GM18873 (cell line): ENCODE results near the gene CAPN14.

Experiments
- ATAC-seq: cut with Tn5 transposase; IDR thresholded peaks from one replicate; pipeline ENCODE4 v1.9.1; 2021; ENCODE audit warnings: mild to moderate bottlenecking, moderate library complexity, moderate number of reproducible peaks; ENCODE audit not compliant: unreplicated experiment, low FRiP score

CAPN14 gene

GRCh38 chr2:31244101-31244500, 26.8 kb upstream of the CAPN14 start:
- ATAC-seq, result no peak

DNA sequence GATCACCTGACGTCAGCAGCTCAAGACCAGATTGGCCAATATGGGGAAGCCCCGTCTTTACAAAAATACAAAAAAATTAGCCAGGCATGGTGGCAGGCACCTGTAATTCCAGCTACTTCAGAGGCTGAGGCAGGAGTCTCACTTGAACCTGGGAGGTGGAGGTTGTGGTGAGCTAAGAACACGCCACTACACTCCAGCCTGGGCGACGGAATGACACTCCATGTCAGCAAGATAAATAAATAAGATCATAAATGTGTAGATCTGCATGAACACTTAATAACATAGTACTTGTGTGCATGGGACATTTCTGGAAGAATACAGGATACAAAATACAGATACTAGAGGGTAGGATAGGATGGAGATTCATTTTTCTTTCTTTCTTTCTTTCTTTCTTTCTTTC, 25.7 kb upstream of the CAPN14 start:
- ATAC-seq, result no peak

DNA sequence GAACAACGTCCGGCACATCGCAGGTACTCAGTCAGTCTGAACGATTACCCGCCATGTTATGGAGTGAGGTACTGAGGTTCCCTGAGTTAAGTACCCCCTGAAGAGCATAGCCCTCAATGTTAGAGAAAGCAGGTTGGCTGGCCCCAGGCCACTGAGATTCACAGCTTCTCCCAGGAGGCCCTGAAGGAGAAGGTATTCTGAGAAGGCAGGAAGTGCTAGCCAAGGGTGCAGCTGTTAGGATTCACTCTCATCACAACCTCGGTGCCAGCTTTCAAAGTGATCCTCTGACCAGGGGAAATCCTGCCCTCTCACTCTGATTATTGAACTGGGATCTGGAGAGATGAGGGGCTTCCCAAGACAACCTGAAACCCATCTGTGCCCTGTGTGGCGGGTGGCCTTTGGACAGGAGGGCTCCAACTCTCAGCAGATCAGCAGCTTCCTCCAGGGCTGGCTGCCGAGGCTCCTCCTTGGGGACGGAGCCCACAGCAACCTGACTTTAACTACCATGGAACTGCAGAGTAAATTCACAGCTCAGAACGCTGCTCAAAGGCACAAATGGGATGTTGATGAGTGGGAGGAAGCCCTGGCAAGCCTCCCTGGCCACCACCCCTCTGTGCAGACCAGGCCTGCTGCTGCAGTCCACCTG, 24.4 kb upstream of the CAPN14 start:
- no peak for ATAC-seq

DNA sequence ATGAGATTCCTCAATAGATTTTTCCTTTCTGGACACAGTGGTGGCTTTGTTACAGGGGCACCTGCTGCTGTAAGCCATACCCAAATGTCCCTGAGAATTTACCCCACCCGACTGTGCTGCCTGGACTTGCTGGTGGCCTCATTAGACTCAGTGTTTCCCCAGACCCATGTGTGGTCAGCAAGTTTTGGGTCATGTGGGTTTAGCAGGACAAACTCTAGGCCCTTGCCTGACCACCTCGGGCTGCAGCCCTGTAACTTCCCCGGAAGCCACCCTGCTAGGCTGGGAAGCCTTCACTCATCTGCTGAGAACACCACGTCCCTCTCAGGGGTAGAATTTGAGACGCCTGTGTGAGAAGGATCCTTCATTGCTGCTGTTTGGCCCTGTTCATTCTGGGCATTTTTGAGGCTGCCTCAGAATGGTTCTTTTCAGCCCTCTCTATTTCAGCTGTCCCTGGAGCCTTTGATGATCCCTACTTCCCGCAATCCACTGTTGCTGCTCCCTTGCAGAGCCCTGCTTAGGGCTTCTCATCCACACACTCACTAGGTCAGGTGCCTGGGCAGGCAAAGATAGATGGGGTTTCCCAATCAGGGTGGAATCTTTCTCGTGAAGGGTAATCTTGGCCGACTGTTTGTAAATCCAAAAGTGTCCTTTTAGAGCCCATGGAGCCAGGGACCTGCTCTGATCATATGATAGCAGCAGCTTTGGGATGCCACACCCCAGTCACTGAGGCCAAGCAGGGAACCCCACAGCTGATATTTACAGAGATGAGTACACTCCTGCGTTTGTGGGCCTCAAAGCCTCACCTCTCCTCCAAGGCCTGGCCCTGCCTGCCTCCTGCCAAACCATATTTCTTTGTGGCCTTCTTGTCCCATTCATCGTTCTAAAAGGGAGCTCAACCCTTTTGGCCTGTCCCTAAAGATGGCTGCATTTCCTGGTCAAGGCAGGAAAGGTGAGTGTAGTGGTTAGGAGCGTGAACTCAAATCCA, 23.4 kb upstream of the CAPN14 start:
- ATAC-seq, result no peak

GRCh38 chr2:31239593-31240177, 22.4 kb upstream of the CAPN14 start:
- ATAC-seq, result no peak

GRCh38 chr2:31238906-31239592, 21.7 kb upstream of the CAPN14 start:
- no peak for ATAC-seq

DNA sequence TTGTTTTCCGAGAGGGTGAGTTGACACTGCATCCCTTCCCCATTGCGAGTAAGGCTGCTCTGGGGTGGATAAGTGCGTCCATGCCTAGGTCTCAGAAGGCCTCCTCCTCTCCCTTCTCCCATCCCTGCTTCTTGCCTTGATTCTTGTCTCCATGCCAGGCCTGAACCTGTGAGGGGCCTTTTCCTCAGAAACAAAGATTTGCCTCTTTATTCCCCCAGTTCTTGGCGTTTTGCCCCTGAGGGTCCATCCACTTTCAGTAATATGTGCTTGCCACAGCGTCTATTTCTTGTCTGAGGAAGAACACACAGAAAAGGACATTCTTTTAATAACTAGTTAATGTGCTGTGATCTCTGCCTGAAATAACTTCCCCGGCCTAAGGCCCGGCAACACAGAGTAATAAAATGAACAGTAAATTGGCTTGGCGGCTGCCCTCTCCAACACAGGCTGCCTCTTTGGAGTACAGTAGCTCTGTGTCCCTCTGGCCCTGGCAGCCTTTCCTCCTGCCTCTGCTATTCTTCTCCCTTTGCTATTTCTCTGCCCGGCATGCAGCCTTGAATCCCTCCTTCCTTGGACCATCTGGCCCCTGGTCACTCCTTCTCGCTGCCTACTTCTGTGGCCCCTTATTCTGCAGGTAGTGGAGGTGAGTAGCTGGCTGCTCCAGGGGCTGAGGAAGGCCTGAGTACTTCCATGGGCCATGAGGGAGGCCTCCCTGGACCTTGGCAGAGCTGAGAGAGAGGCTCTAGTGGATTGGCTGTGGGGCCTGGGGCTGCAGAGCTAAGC, 21.0 kb upstream of the CAPN14 start:
- no peak for ATAC-seq

- ATAC-seq, result no peak
These were observed 20.2 kb upstream of the CAPN14 start for GRCh38 chr2:31237348-31238017.

DNA sequence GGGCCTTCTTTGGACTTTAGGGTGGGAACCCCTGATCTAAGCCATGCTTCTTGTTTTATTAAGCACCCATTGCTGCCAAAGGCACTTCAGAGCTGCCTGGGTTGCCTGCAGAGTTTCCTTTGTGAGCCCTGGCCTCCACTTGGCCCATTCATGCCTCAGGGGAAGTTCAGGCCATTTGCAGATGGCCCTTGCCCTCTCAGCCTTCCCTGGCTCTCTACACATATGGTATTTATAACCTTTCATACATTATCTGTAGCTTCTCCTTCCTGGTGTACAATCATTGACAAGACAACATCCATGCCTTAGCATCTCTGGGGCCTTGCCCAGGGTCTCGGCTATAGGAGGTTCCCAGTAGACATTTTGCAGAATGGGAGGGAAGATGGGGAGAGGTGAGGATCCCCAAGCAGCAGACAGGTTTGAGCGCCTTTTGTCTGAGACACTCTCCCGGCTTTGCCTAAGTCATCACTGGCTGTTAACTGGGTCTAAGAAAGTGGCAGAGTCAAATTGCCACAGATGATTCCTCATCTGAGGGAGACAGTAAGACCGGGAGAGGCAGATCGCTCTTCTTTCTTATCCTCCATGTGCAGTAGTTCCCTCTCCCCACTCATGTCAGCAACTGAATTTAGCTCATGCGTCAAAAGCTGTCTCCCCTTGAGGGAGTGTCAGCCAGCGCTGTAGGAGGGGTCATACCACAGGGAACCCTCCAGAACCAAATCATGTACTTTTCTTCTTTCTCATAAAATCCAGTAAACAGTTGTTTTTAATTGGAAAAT, 19.3 kb upstream of the CAPN14 start:
- ATAC-seq, result no peak

GRCh38 chr2:31235504-31235902, 18.2 kb upstream of the CAPN14 start:
- no peak for ATAC-seq

DNA sequence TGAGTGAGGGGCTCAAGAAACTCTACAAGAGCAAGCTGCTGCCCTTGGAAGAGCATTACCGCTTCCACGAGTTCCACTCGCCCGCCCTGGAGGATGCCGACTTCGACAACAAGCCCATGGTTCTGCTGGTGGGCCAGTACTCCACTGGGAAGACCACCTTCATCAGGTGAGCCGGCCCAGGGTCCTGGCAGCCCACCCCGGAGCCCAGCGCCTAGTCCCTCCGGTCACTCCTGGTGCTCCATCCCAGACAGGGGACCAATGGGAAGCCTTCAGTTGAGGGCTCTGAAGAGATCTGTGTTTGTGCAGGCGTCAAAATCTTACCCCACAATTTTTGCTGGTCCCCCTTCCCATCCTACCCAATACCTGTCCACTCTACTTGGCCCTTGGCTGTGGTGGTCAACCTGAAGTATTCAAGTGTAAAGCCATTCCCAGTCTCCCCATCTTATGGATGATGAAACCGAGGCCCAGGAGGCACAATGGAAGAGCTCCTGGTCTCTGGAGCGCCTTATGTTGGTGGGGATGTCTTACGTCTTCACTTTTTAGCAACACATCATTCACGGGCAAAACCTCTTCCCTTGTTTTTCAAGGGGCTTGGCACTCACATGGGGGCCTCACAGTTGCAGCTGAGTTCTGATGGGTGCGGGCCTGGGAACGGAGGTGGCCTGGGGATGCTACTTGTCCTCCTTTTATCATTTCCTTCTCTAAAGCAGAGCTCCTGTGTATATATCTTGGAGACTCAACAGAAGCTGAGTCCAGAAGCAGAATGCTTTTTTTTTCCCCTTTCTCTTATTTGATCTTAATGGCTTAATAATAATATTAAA, 17.6 kb upstream of the CAPN14 start:
- no peak for ATAC-seq

GRCh38 chr2:31233741-31234682, 16.7 kb upstream of the CAPN14 start, which contains the start of gene EHD3:
Gene EHD3 (plus strand): TSS chr2:31234152. CDS start chr2:31234622, 470 bp downstream.
- ATAC-seq, result peak; percentile 95

- no peak for ATAC-seq
These were observed 15.9 kb upstream of the CAPN14 start for GRCh38 chr2:31233231-31233630.

GRCh38 chr2:31232586-31232985, 15.3 kb upstream of the CAPN14 start:
- ATAC-seq, result no peak

DNA sequence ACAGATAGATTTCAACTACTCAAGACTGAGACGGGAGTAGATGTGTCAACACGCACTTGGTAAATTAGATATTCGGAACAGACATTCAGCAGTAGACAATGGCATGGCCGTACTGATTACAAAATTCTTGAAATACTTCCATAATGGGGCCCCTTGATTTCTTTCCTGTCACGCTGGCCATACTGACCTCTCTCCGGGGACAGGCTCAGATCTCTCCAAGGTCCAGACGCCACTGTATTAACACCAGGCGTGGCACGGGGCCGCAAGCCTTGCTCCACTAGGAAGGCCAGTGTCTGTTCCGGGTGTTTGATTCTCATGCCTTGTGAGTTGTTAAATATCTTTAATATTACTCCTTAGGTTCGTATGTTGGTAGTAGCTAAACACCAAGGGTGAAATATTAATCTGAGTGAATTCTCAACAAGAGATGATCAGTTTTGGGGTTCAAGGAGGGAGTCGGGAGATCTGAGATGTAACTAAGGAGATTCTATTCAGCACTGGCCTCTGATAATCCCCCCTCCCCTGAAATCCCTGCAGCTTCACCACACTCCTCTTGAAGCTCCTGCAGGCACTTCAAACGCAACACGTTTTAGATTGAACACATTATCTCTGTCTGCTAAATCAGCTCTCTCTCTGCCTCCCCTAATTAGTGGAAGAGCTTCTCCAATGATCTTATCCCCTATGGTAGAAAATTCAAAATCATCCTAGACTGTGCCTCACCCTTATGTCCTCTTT, 14.4 kb upstream of the CAPN14 start:
- ATAC-seq, result no peak

DNA sequence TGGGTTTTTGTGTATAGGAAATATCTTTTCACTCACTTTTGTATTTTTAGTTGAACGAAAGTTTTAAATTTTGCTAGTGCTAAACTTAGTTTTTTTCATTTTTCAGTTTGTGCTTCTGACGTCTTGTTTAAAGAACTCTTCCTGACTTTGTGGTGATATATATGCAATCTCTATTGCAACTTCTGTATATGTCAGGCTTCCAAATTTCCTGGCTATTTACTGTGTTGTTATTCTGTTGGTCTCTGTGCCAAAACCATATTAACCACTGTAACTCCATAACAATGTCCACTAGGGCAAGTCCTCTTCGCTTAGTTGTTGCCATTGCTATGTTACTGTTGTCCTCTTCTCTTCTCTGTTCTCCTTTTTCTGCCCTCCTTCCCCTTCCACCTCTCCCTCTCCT, 13.4 kb upstream of the CAPN14 start:
- no peak for ATAC-seq
